HK-2 (cell line): Measurements from ENCODE around the gene ABCA6.
"Not testable (repeated sequence)": the region's sequence is repeated elsewhere in the genome, so short reads cannot be mapped to it uniquely, and the experiment has no call there.

Source experiments
- DNase-seq: peaks from one replicate; pipeline ENCODE4 v3.0.0-alpha.2; 2018; ENCODE audit not compliant: unreplicated experiment

ABCA6 gene

DNA sequence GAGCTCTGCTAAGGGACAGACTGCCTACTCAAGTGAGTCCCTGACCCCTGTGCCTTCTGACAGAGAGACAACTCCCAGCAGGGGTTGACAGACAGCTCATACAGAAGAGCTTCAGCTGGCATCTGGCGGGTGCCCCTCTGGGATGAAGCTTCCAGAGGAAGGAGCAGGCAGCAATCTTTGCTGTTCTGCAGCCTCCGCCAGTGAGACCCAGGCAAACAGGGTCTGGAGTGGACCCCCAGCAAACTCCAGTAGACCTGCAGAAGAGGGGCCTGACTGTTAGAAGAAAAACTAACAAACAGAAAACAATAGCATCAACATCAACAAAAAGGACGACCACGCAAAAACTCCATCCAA, 70.5 kb downstream of the ABCA6 start:
- DNase-seq: not testable (repeated sequence)

DNA sequence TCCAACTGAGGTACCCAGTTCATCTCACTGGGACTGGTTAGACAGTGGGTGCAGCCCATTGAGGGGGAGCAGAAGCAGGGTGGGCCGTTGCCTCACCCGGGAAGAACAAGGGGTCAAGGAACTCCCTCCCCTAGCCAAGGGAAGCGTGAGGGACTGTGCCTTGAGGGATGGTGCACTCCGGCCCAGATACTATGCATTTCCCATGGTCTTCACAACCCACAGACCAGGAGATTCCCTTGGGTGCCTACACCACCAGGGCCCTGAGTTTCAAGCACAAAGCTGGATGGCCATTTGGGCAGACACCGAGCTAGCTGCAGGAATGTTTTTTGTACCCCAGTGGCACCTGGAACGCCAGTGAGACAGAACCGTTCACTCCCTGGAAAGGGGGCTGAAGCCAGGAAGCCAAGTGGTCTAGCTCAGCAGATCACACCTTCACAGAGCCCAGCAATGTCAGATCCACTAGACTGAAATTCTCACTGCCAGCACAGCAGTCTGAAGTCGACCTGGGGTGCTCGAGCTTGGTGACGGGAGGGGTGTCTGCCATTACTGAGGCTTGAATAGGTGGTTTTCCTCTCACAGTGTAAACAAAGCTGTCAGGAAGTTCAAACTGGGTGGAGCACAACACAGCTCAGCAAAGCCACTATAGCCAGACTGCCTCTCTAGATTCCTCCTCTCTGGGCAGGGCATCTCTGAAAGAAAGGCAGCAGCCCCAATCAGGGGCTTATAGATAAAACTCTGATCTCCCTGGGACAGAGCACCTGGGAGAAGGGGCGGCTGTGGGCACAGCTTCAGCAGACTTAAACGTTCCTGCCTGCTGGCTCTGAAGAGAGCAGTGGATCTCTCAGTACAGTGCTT, 71.1 kb downstream of the ABCA6 start:
- DNase-seq: not testable (repeated sequence)

DNA sequence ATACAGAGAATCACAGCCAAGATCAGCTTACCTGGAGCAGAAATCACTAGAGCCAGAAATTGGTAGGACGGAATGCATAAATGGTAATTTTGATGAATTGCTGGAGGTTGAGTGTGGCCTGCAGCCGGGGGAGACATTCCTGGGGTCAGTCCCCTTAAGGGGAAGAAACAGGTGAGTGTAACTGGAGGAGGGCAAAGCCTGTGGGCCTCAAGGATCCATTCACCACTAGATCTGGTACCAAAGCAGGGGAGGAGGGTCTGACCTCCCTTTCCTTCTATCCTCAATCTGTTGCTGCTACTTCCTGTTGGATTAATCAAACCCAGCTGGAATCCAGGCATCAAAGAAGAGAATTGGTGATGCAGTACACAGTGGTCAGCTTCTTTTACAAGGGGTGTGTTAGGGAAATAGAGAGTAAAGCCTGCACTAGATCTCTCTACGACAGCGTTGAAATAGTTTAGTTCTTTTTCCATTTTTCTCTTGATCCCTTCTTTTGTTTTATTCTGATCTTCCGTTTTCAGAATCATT, 72.4 kb downstream of the ABCA6 start:
- DNase-seq: no peak

DNA sequence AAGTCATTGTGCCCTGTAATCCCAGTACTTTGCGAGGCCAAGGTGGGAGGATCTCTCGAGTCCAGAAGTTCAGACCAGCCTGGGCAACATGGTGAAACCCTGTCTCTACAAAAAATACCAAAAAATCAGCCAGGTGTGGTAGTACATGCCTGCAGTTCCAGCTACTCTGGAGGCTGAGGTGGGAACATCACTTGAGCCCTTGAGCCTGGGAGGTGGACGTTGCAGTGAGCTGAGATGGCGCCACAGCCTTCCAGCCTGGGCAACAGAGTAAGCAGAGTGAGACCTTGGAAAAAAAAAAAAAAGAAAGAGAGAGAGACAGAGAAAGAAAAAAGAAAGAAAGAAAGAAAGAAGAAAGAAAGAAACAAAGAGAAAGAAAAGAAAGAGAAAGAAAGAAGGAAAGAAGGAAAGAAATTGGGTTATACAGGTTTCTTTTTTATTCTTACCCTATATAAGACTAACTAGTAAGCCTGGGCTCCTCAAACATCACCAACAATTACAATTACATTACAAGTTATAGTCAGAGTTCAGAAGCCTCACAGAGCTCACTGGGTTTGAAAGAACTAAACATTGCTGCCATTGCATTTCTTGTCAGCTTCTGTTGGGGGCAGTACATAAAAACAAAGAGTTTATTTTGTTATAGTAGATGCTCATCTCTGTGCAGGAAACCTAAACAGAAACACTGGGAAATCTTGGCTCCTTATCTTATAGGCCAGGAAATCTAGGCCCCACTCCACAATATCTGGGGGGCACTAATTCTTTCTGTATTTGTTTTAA, 74.2 kb downstream of the ABCA6 start:
- DNase-seq: no peak

DNA sequence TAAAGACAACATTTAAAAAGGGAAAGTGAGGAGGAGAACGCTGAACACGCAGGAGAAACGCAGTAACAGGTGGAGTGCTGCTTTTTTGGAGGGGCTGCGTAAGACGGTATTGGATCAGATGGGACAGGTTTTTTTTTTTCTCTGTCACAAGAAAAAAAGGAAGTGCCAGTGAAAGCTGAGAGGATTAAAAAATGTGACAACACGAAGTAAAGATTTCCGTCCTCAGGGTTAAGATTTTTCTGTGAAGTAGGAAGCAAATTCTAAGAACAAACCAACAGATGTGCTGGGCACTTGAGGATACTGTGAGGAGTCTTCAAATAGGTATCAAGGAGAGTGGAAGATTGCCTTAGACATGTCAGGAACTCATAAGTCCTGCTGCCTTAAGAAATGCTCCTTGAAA, 75.2 kb downstream of the ABCA6 start:
- no peak for DNase-seq

DNA sequence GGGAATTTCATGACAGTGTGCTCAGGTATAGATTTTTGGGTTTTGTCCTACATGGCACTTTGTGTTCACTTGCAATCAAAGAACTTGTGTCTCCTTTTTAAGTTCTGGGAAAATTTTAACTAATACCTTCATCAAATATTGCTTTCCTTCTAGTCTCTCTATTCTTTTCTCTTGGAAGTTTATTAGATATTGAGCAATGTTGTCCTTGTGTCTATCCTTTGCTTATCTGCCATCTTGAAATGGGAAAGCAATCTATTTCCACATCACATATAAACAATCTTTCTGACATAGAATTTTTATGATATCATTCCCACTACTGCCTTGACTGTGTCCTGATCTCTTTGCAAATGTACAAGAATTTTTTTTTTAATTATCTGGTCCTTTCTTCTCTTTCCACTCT, 76.6 kb downstream of the ABCA6 start:
- DNase-seq: no peak

DNA sequence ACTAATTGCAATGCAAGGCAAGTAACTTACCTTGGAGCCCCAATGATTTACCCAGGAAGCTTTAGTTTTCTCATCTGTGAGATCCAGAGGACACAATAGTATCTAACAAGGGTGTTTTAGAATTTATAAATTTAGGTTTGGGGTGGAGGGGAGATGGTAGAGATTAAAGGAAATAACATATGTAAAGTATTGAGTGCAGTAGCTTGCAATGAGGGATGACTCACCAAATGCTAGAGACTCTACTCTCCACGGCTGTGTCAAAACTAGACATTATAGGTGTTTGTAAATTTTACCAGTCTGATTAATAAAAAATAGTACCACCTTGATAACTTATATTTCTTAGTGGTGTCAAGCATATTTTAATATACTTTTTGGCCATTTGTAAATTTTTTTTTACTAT, 77.2 kb downstream of the ABCA6 start:
- no peak for DNase-seq

DNA sequence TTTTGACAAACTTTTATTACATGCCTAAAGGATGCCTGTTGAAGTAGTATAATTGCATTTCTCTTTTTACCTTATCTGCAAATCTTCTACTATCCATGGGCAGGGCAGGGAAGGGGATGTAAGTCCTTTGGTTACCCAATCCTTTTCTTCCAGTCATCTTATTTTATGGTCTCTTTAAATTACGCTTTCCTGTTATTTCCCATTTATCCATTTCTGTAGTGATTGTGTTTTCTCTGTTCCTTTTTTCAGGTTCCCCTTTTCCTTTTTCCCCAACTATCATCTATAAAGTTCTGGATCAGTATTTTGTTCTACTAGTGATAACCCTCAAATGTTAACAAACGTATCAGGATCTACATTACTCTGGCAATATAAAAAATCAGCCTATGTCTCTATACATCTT, 77.7 kb downstream of the ABCA6 start:
- DNase-seq: no peak

DNA sequence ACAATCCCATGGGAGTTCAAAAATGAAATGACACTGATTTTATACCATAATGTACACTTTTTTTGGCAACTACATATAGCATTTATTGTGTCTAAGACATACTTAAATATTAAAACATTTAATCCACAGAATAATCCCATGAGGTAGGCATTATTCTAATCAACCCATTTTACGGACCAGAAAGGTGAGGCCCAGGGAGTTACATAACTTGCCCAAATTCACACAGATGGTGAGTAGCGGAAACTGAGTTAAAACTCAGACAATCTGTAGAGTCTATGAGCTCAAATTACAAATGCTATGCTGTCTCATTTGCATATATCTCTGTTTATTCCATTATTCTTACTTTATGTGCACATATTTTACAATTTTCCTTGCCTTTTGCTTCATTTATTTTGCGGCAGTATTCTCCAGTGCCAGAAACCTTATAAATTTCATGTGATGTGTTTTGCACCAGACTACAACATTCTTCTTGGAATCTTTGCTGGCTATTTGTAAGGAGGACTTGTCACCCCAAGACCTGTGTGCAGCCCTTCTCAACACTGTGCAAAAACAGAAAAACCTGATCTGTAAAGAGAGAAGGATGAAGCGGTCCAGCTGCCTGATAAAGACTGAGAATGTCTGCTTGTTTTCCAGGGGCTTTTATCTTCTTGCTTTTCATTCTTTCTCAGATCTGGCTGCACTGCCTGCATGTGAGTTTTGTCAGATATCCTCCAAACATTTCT, 78.7 kb downstream of the ABCA6 start:
- no peak for DNase-seq

DNA sequence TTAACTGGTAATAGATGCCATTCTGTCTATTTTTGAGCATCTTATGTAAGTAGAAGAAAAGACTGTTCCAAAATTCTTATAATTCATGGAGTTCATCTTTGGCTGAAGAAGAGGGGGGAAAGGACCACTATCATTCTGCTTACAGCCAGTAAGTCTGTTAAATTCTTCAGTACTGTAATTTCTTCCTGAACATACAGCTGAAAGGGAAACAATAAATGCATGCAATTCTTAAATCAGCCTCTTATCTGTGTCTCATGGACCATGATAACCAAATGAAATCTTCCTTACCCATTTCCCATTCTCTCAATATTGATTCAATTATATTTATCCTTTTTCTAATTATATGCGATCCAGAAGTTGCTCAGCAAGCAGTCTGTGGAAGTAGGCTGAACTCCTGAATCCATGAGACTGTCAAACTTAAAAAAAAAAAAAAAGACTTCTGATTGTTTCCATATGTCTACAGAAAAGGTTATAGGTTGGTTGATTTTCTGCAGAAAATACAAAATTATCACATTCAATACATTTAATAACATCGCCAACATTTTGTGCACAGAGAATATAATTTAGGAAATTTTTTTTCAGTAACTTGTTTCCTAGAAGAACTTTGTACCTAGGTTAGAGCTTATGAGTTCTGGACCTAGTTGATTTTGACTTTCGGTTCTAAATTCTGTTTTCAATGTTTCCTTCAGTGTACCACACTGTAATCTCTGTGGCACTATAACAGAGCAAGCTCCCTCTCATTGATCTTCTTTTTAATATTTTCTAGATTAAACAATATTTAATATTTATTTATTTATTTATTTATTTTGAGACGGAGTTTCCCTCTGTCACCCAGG, 79.8 kb downstream of the ABCA6 start:
- no peak for DNase-seq

DNA sequence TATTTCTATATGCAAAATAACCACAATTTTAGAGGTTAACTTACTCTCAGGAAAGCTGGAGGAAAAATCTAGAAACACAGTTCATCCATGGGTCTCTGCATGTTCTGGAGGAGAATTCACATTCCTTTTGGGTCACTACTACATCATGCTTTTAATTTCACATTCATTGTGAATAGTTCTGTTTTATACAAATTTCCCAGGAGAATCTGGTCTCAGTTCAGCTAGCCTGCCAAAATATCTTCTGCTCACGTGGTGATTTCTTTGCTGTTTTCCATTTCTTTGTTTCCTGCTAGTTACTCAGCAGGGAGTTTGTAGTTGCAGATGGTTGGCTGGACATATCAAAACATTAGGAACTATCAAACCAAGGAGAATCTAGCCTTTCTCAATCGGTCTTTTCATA, 80.9 kb downstream of the ABCA6 start, which contains the start of gene ABCA9:
Gene ABCA9, minus strand, starts transcription at position 106 of the 400 bp plus-strand sequence. CDS start 9,801 bp downstream, outside the sequence.
- no peak for DNase-seq

DNA sequence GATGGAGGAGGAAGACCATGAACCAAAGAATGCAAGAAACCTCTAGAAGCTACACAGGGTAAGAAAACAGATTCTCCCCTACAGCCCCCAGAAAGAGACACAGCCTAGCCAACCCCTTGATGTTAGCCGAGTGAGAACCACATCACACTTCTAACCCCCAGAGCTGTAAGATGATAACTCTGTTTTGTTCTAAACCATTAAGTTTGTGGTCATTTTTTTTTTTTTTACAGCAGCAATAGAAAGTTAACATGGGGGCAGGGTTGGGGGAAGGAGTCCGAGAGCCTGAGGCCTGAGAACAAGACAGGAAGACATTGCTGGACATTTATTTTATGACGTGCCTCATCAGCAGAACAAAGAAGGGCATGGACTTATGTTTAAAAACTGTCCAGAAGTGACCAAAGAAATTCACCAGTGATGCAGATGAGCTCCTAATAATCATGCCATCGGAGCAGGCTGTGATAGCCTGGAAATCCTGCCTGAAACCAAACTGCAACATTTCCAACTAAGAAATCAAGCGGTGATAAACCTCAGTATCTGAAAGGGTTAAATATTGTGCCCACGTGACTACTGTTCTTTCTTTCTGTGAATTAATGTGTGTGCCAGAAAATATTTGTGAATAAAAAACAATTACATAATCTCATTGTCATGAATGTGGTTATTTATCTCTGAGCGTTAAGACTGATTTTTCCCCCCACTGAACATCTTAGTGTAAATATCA, 82.1 kb downstream of the ABCA6 start:
- no peak for DNase-seq

DNA sequence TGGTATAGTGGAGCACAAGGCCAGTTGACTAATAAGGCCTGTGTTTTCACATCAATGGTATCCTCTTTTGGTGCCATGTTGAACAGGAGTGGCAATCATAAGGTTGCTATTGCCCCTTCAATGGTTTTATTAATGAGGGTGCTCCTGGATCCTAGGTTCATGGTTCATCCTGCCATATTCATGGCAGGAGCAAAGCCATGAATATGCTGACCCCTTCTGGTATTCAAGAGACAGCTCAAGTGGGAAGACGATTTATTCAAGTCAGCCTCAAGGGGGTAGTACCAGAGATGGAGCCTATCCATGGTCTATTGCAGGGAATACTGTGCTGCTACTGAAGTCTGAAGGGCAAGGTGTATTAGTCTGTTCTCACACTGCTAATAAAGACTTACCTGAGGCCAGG, 83.5 kb downstream of the ABCA6 start:
- no peak for DNase-seq

DNA sequence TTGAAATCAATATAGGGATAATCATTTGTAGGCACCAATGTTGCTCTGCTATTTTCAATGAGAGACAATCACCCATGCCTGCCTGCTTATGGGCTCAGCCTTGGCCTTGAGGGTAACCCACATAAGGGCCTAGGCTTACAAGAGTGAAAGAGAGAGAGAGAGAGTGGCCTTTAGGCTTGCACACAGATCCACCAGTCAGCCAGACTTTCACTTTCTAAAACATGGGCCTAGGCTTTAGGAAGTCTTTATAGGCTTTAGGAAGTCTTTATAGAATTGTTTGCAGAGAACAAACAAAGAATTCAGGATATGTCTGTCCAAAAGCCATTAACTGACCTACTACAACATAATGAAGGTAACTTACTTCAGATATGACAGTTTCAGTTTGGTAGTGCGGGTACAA, 84.4 kb downstream of the ABCA6 start:
- DNase-seq: no peak

DNA sequence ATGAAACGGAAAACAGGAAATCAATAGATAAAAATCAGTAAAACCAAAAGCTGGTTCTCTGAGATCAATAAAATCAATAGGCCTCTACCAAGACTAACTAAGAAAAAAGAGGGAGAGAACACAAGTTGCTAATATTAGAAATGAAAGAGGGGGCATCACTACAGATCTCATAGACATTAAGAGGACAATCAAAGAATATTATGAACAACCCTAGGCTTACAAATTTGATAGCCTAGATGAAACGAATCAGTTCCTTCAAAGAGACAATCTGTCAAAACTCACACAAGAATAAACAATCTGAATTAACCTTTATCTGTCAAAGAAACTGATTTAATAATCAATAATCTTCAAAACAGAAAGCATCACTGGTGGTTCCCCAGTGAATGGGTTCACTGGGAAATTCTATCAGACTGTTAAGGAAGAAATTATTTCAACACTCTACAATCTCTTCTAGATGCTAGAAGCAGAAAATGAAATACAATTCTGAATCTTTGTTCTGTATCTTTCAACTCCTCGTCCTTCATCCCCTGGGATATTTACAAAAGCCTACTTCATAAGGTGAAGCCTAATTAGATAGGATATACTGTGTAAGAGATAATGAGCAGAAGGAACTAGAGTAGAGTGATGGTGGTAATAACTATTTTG, 85.4 kb downstream of the ABCA6 start:
- DNase-seq: no peak

DNA sequence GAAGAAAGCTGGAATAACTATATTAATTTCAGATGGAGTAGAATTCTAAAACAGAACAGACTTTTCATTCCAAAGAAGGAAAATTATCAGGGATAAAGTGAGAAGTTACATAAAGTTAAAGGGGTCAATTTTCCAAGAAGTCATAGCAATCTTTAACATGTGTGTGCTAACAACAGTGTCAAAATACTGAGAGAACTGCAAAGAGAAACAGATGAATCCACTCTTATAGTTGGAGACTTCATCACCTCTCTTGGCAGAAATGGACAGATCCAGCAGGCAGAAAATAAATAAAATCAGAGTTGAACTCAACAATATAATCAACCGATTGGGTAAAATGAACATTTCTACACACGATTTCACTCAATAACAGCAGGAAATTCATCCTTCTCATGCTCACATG, 86.4 kb downstream of the ABCA6 start:
- no peak for DNase-seq

DNA sequence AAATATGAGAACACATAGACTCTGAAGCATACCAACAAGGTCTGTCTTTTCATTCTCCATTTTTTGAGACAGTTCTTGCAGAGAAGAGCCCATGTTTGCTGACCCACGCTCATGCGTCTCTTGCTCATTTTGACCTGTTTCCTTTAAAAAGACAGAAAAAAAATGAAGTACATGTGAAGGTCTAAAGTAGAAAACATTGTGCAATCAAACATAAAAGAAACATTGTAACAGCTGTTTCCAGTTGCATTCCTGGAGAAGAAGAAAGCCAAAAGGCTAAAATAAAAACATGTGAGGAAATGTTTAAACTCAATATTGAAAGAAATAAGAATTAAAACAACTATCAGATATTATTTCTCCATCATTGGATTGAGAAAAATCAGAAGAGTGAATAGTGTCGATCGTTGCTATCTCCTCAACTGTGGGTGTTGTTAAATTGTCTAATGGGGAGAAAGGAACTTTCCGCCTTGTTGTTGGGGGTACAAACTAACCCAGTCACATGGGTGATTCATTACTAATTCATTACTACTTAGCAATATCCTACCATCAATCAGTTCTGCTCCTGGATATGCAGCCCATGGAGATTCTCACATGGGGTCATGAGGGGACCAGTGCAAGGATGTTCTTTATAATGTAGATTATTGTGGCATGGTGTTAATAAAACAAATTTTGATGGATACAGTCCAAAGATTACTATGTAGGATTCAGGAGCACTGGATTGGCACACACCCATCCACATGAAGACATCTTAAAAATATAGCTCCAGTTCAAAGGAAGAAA, 90.5 kb downstream of the ABCA6 start:
- no peak for DNase-seq

DNA sequence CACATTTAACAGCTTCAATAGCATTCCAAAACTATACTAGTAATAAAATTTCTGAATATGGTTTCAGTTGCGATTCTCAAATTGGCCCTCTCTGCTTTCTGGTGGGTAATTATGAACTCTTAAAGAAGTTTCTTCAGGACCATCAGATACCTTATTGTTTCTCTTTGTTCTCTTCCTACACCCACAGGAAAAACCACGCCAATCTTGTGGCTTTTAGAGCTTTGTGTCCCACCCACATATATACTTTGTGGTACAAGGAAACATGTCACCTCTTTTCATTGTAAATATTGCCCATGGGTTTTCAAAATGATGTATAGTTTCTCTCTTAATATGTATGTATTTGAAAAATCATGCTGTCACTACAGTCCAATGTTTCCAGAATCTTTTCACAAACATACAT, 93.1 kb downstream of the ABCA6 start:
- no peak for DNase-seq
